ENCODE data around the gene MICAL2. TPM values are rescaled to one million over a fixed set of nuclear protein-coding genes. Genes with fewer than 3 reads are reported as not detected.

Gene MICAL2
- total RNA-seq, 1 donor = 34.2 TPM

- no peak for DNase-seq (ENCODE audit: low read depth in 2 of 3, low spot score in 2 of 3)
Observed at GRCh38 chr11:12239396-12239795, 129.0 kb downstream of the MICAL2 start.

GRCh38 chr11:12239804-12240371, 129.5 kb downstream of the MICAL2 start:
- peak in 2 of 3 donors; percentile 70 to 78 for DNase-seq (ENCODE audit: low read depth in 2 of 3, low spot score in 2 of 3)

- no peak for DNase-seq (ENCODE audit: low read depth in 2 of 3, low spot score in 2 of 3)
Observed at GRCh38 chr11:12240677-12241076, 130.3 kb downstream of the MICAL2 start.

GRCh38 chr11:12241401-12241800, 131.0 kb downstream of the MICAL2 start:
- no peak for DNase-seq (ENCODE audit: low read depth in 2 of 3, low spot score in 2 of 3)

GRCh38 chr11:12241971-12242672, 131.7 kb downstream of the MICAL2 start:
- no peak for DNase-seq (ENCODE audit: low read depth in 2 of 3, low spot score in 2 of 3)

GRCh38 chr11:12242966-12243365, 132.6 kb downstream of the MICAL2 start:
- no peak for DNase-seq (ENCODE audit: low read depth in 2 of 3, low spot score in 2 of 3)

GRCh38 chr11:12243486-12243885, 133.1 kb downstream of the MICAL2 start:
- no peak for DNase-seq (ENCODE audit: low read depth in 2 of 3, low spot score in 2 of 3)

- DNase-seq (ENCODE audit: low read depth in 2 of 3, low spot score in 2 of 3) = no peak
Observed at GRCh38 chr11:12243911-12244550, 133.6 kb downstream of the MICAL2 start.

- DNase-seq (ENCODE audit: low read depth in 2 of 3, low spot score in 2 of 3) = no peak
Observed at GRCh38 chr11:12245091-12245490, 134.7 kb downstream of the MICAL2 start.

GRCh38 chr11:12245549-12246016, 135.2 kb downstream of the MICAL2 start:
- DNase-seq (ENCODE audit: low read depth in 2 of 3, low spot score in 2 of 3) = no peak

GRCh38 chr11:12246147-12246546, 135.8 kb downstream of the MICAL2 start:
- no peak for DNase-seq (ENCODE audit: low read depth in 2 of 3, low spot score in 2 of 3)

- DNase-seq (ENCODE audit: low read depth in 2 of 3, low spot score in 2 of 3) = no peak
Observed at GRCh38 chr11:12246989-12247388, 136.6 kb downstream of the MICAL2 start.

GRCh38 chr11:12247543-12248254, 137.3 kb downstream of the MICAL2 start:
- no peak for DNase-seq (ENCODE audit: low read depth in 2 of 3, low spot score in 2 of 3)

- DNase-seq (ENCODE audit: low read depth in 2 of 3, low spot score in 2 of 3) = no peak
Observed at GRCh38 chr11:12248330-12248729, 137.9 kb downstream of the MICAL2 start.

GRCh38 chr11:12249590-12250260, 139.3 kb downstream of the MICAL2 start:
- no peak for DNase-seq (ENCODE audit: low read depth in 2 of 3, low spot score in 2 of 3)

- no peak for DNase-seq (ENCODE audit: low read depth in 2 of 3, low spot score in 2 of 3)
Observed at GRCh38 chr11:12251666-12252560, 141.5 kb downstream of the MICAL2 start.

GRCh38 chr11:12253843-12254281, 143.5 kb downstream of the MICAL2 start:
- no peak for DNase-seq (ENCODE audit: low read depth in 2 of 3, low spot score in 2 of 3)

GRCh38 chr11:12258451-12258850, 148.1 kb downstream of the MICAL2 start:
- no peak for DNase-seq (ENCODE audit: low read depth in 2 of 3, low spot score in 2 of 3)

- no peak for DNase-seq (ENCODE audit: low read depth in 2 of 3, low spot score in 2 of 3)
Observed at GRCh38 chr11:12259956-12260355, 149.6 kb downstream of the MICAL2 start.
